HepG2 (cell line): ENCODE results near the gene RPL18. TPM values are rescaled to one million over a fixed set of nuclear protein-coding genes. Genes with fewer than 3 reads are reported as not detected.

Experiments used
- AHR ChIP-seq: IDR thresholded peaks from 2 replicates; pipeline ENCODE4 v1.6.1; 2018; ENCODE audit warnings: missing genetic modification reagents, missing compliant biosample characterization
- BRCA1 ChIP-seq: sonication (generic); formaldehyde crosslinking; IDR thresholded peaks from 2 replicates; pipeline ENCODE4 v1.4.0; 2020; ENCODE audit warnings: missing genetic modification reagents
- E2F2 ChIP-seq: sonication (generic); formaldehyde crosslinking; IDR thresholded peaks from 2 replicates; pipeline ENCODE4 v1.4.0; 2020; ENCODE audit warnings: missing genetic modification reagents, borderline replicate concordance
- FOXO4 ChIP-seq: sonication (generic); formaldehyde crosslinking; conservative IDR thresholded peaks from 2 replicates; pipeline ENCODE4 v1.8.1; 2023; ENCODE audit warnings: missing genetic modification reagents
- KIAA2018 ChIP-seq: sonication (generic); formaldehyde crosslinking; IDR thresholded peaks from 2 replicates; pipeline ENCODE4 v1.5.0; 2020; ENCODE audit warnings: mild to moderate bottlenecking, missing genetic modification reagents, borderline replicate concordance
- MAX ChIP-seq: IDR thresholded peaks from 2 replicates; pipeline ENCODE4 v1.6.1; 2012; ENCODE audit warnings: inconsistent platforms
- MIER3 ChIP-seq: IDR thresholded peaks from 2 replicates; pipeline ENCODE4 v1.6.1; 2016; ENCODE audit warnings: missing compliant biosample characterization, borderline replicate concordance
- TAF1 ChIP-seq: sonication (generic); formaldehyde crosslinking; IDR thresholded peaks from 2 replicates; pipeline ENCODE4 v1.4.0; 2020; ENCODE audit warnings: missing genetic modification reagents
- ZFYVE20 ChIP-seq: sonication (generic); formaldehyde crosslinking; IDR thresholded peaks from 2 replicates; pipeline ENCODE4 v1.8.0; 2023; ENCODE audit warnings: low read depth, mild to moderate bottlenecking, moderate library complexity, missing genetic modification reagents, borderline replicate concordance
- ZNF225 ChIP-seq: sonication (generic); formaldehyde crosslinking; IDR thresholded peaks from 2 replicates; pipeline ENCODE4 v1.4.0; 2020; ENCODE audit warnings: mild to moderate bottlenecking, missing genetic modification reagents
- ZNF577 ChIP-seq: sonication (generic); formaldehyde crosslinking; IDR thresholded peaks from 2 replicates; pipeline ENCODE4 v1.4.0; 2020; ENCODE audit warnings: mild to moderate bottlenecking, low read depth, missing genetic modification reagents, borderline replicate concordance
- ZNF674 ChIP-seq: sonication (generic); formaldehyde crosslinking; IDR thresholded peaks from 2 replicates; pipeline ENCODE4 v1.5.0; 2020; ENCODE audit warnings: low read depth, mild to moderate bottlenecking, missing genetic modification reagents
- ZNF883 ChIP-seq: sonication (generic); formaldehyde crosslinking; IDR thresholded peaks from 2 replicates; pipeline ENCODE4 v1.5.1; 2020; ENCODE audit warnings: mild to moderate bottlenecking, missing genetic modification reagents; ENCODE audit errors: not compliant biosample characterization
- polyA plus RNA-seq, 8 experiments: library from polyadenylated mRNA; depleted of rRNA in 3 of 8; stranded (reverse) in 7 of 8; unstranded in 1 of 8; fragments of >200 nt; fragmentation: Illumina TruSeq in 4 of 8; extraction: Trizol in 4 of 8; gene quantifications; 2 replicates each; pipeline versions ENCODE4 v1.2.1 to v1.2.3, GENCODE V29; 2011 to 2016; ENCODE audit warnings: low read depth in 4 of 8, missing spikeins in 1 of 8, mixed read lengths in 1 of 8; ENCODE audit not compliant: insufficient read depth in 1 of 8
- total RNA-seq, 5 experiments: library from RNA; depleted of rRNA; stranded (reverse); fragments of >200 nt; fragmentation: Illumina TruSeq; extraction: Trizol; gene quantifications; 2 replicates each; pipeline ENCODE4 v1.2.3, GENCODE V29; 2016; ENCODE audit warnings: low read depth in 1 of 5
- TF ChIP-seq, protein P1 (sequence below): IDR thresholded peaks from 2 replicates; pipeline ENCODE4 v1.6.1; 2018; ENCODE audit warnings: missing genetic modification reagents, mild to moderate bottlenecking, missing compliant biosample characterization
- TF ChIP-seq, protein P2 (sequence below): sonication (generic); formaldehyde crosslinking; IDR thresholded peaks from 2 replicates; pipeline ENCODE4 v1.4.0; 2020; ENCODE audit warnings: missing genetic modification reagents

Gene RPL18
- total and polyA plus RNA-seq, 2 of the 13 experiments (the other 11 are each of a cell fraction or from before 2014, with no cell fraction given) = 1,485 to 1,639 TPM

GRCh38 chr19:48588670-48589401, 30.1 kb downstream of the RPL18 start (continued):
- TF ChIP-seq KIAA2018 (CRISPR knock-in tag) = no peak
- peak; percentile 81 for TF ChIP-seq MAX
- no peak for TF ChIP-seq ZNF674 (CRISPR knock-in tag)
- TF ChIP-seq, protein P1, sequence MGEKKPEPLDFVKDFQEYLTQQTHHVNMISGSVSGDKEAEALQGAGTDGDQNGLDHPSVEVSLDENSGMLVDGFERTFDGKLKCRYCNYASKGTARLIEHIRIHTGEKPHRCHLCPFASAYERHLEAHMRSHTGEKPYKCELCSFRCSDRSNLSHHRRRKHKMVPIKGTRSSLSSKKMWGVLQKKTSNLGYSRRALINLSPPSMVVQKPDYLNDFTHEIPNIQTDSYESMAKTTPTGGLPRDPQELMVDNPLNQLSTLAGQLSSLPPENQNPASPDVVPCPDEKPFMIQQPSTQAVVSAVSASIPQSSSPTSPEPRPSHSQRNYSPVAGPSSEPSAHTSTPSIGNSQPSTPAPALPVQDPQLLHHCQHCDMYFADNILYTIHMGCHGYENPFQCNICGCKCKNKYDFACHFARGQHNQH = peak; percentile 43; the same call in 1 of the 2 replicates
- no peak for TF ChIP-seq AHR
- no peak for TF ChIP-seq ZNF883 (CRISPR knock-in tag)
- no peak for TF ChIP-seq TAF1 (CRISPR knock-in tag)
- no peak for TF ChIP-seq FOXO4 (CRISPR knock-in tag)
- no peak for TF ChIP-seq E2F2
- no peak for TF ChIP-seq BRCA1
- no peak for TF ChIP-seq ZNF577 (CRISPR knock-in tag)
- TF ChIP-seq, protein P2, sequence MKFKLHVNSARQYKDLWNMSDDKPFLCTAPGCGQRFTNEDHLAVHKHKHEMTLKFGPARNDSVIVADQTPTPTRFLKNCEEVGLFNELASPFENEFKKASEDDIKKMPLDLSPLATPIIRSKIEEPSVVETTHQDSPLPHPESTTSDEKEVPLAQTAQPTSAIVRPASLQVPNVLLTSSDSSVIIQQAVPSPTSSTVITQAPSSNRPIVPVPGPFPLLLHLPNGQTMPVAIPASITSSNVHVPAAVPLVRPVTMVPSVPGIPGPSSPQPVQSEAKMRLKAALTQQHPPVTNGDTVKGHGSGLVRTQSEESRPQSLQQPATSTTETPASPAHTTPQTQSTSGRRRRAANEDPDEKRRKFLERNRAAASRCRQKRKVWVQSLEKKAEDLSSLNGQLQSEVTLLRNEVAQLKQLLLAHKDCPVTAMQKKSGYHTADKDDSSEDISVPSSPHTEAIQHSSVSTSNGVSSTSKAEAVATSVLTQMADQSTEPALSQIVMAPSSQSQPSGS (CRISPR knock-in tag) = 0 out of 2 replicates have a peak, but pooled peaks have one; percentile 31
- no peak for TF ChIP-seq ZFYVE20
- no peak for TF ChIP-seq MIER3 (CRISPR knock-in tag)
- 0 out of 2 replicates have a peak, but pooled peaks have one; percentile 16 for TF ChIP-seq ZNF225 (CRISPR knock-in tag)
